Measurements from ENCODE around the gene SLC48A1. TPM values are rescaled to one million over a fixed set of nuclear protein-coding genes. Genes with fewer than 3 reads are reported as not detected.
A peak's percentile ranks its signal among the peaks of the same experiment; 100 is the strongest.
"Not testable (repeated sequence)": the region's sequence is repeated elsewhere in the genome, so short reads cannot be mapped to it uniquely, and the experiment has no call there.

Gene SLC48A1
- total RNA-seq, 3 donors from 2014 or later (not counting 1 experiment from before 2014, with no cell fraction given), result 2.0 to 4.4 (median 3.4) TPM

DNA sequence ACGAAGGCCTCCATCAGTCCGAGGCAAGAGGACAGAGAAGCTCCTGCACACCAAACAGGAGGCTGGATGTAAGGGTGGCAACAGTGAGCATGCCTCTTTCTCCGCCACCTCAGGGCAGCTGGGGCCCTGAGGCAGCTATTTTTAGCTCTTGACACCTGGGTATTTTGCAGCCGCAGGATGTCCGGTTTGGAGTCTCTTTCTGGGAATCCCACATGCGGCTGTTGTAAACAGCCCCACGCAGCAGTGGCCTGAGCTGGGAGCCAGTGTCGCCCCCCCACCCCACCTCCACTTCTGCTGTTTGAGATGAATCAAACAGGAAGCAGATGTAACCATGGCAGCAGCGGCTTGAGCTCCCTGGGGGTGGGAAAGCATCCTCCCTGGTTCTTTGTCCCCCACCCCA is 35.0 kb downstream of the SLC48A1 start:
- no peaks in the 10 kb centered on the region for H3K36me3 Mint-ChIP-seq
- WGBS (ENCODE audit: insufficient coverage), result 0% methylated on average over 9 of the region's 9 CpGs
- Histone ChIP-seq H3K27ac (ENCODE audit: low read length) (peak overlapping the region; percentile 87), H3K27me3 (ENCODE audit: control insufficient read depth, insufficient read depth, low read length) (no peaks in the 10 kb centered on the region), H3K9me3 (ENCODE audit: control insufficient read depth, insufficient read depth, low read length) (no peaks in the 10 kb centered on the region), H3K36me3 (ENCODE audit: control insufficient read depth, insufficient read depth, low read length) (peaks cover 6% of the 10 kb centered on the region), H3K4me3 (ENCODE audit: low read length) (peak overlapping the region; percentile 3), H3K4me1 (ENCODE audit: control insufficient read depth, insufficient read depth, low read length) (peaks cover 97% of the 10 kb centered on the region)
- ATAC-seq, result peak; percentile 50 to 65 (median 64)
- H3K27me3 Mint-ChIP-seq (ENCODE audit: low read depth in 2 of 2), result no peaks in the 10 kb centered on the region
- H3K4me1 Mint-ChIP-seq, result peaks cover 88 to 95% of the 10 kb centered on the region in 2 donors
- peak overlapping the region; percentile 78 for H3K4me3 Mint-ChIP-seq
- TF ChIP-seq CTCF (IDR thresholded peaks at IDR 0.05), result no peak
- DNase-seq, result peak; percentile 73 to 85
- intact Hi-C loops (cut with micrococcal nuclease), result no loop called here
- peak overlapping the region; percentile 91 to 92 for H3K27ac Mint-ChIP-seq
- H3K9me3 Mint-ChIP-seq, result no peaks in the 10 kb centered on the region

DNA sequence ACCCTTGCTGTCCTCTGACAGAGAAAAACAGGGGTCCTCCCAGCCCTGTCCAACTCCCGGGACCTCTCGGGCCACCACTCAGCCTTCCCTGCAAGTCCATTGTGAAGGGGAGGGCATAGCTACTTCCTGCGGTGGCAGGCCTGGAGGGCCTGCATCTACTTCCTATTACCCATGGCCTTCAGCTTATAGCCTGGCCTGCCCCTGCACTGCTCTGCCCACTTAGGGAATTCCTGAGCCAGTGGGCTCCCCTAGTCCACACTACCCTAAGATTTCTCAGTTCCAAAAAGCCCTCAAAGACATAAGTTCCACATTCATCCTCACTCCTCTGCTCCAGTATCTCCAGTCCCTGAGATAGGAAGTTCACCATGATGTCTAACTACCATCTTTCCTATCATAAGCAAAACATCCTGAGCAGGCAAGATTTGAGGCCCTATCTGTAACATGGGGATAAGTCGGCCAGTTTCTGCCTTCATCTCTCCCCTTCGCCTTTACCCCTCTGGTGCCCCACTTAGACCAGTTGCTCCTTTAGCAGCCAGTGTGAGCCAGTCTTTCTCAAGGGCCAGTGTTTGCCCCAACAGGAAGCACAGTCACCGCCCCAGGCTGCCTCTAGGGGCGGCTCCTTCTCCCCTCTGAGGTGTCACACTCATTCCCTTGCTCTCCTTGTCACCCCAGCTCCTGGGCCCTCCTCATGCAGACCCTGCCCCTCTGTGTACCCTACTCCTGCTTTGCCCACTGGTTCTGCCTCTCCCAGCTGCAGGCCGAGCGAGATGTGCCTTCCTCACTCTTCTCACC is 35.7 kb downstream of the SLC48A1 start:
- TF ChIP-seq CTCF (IDR thresholded peaks at IDR 0.05), result peak; percentile 27
- Histone ChIP-seq H3K9me3 (ENCODE audit: control insufficient read depth, insufficient read depth, low read length) (no peaks in the 10 kb centered on the region), H3K27me3 (ENCODE audit: control insufficient read depth, insufficient read depth, low read length) (no peaks in the 10 kb centered on the region), H3K36me3 (ENCODE audit: control insufficient read depth, insufficient read depth, low read length) (peaks cover 6% of the 10 kb centered on the region), H3K4me3 (ENCODE audit: low read length) (peak overlapping the region; percentile 3), H3K4me1 (ENCODE audit: control insufficient read depth, insufficient read depth, low read length) (peaks cover 97% of the 10 kb centered on the region), H3K27ac (ENCODE audit: low read length) (peak overlapping the region; percentile 87)
- H3K27me3 Mint-ChIP-seq (ENCODE audit: low read depth in 2 of 2), result no peaks in the 10 kb centered on the region
- intact Hi-C loops (cut with micrococcal nuclease), result no loop called here
- DNase-seq (peak; percentile 60 to 69), ATAC-seq (peak; percentile 29 to 57 (median 39))
- peak overlapping the region; percentile 91 to 92 for H3K27ac Mint-ChIP-seq
- H3K36me3 Mint-ChIP-seq, result no peaks in the 10 kb centered on the region
- H3K9me3 Mint-ChIP-seq, result no peaks in the 10 kb centered on the region
- 12% methylated on average over 9 of the region's 9 CpGs for WGBS (ENCODE audit: insufficient coverage)
- H3K4me1 Mint-ChIP-seq, result peaks cover 88 to 95% of the 10 kb centered on the region in 2 donors
- H3K4me3 Mint-ChIP-seq, result peak overlapping the region; percentile 78

- H3K4me1 ChIP-seq (ENCODE audit: control insufficient read depth, insufficient read depth, low read length), result peaks cover 97% of the 10 kb centered on the region
- H3K27me3 ChIP-seq (ENCODE audit: control insufficient read depth, insufficient read depth, low read length); H3K4me3 ChIP-seq (ENCODE audit: low read length); H3K9me3 Mint-ChIP-seq; H3K36me3 Mint-ChIP-seq; ATAC-seq; intact Hi-C loops (cut with micrococcal nuclease); H3K27me3 Mint-ChIP-seq (ENCODE audit: low read depth in 2 of 2); H3K9me3 ChIP-seq (ENCODE audit: control insufficient read depth, insufficient read depth, low read length); DNase-seq; H3K36me3 ChIP-seq (ENCODE audit: control insufficient read depth, insufficient read depth, low read length): not testable (repeated sequence)
- Mint-ChIP-seq H3K4me1 (peaks cover 88 to 95% of the 10 kb centered on the region in 2 donors), H3K27ac (peak overlapping the region; percentile 91 to 92), H3K4me3 (peak overlapping the region; percentile 37)
- peak overlapping the region; percentile 87 for H3K27ac ChIP-seq (ENCODE audit: low read length)
- 86% methylated on average over 8 of the region's 9 CpGs for WGBS (ENCODE audit: insufficient coverage)
These were observed 36.5 kb downstream of the SLC48A1 start for GRCh38 chr12:47809518-47809917.

DNA sequence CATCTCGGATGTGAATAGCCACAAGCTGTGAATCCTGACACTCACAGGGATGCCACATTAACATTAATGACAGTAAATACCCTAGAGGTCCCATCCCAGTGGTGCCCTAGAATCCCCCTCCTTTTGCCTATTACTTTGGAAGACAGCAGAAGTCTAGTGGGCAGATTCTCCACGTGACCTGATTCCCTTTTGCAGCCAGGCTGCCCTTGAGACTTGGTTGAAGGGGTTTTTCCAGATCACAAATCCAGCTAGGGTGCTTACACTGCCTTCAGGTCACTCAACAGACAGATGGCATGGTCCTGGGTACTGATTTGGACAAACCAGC is 38.0 kb downstream of the SLC48A1 start:
- H3K27ac ChIP-seq (ENCODE audit: low read length), result peak overlapping the region; percentile 87
- no peaks in the 10 kb centered on the region for H3K27me3 ChIP-seq (ENCODE audit: control insufficient read depth, insufficient read depth, low read length)
- H3K27me3 Mint-ChIP-seq (ENCODE audit: low read depth in 2 of 2), result no peaks in the 10 kb centered on the region
- 15% methylated on average over 2 of the region's 2 CpGs for WGBS (ENCODE audit: insufficient coverage)
- ATAC-seq, result no peak
- no peaks in the 10 kb centered on the region for H3K9me3 Mint-ChIP-seq
- peak overlapping the region; percentile 90 for H3K4me3 Mint-ChIP-seq
- peaks cover 3% of the 10 kb centered on the region for H3K36me3 ChIP-seq (ENCODE audit: control insufficient read depth, insufficient read depth, low read length)
- DNase-seq, result peak in 1 of 2 donors; percentile 40
- H3K27ac Mint-ChIP-seq, result peak overlapping the region; percentile 91 to 92
- peaks cover 81 to 92% of the 10 kb centered on the region in 2 donors for H3K4me1 Mint-ChIP-seq
- H3K4me1 ChIP-seq (ENCODE audit: control insufficient read depth, insufficient read depth, low read length), result peaks cover 98% of the 10 kb centered on the region
- no peak overlapping the region for H3K4me3 ChIP-seq (ENCODE audit: low read length)
- no peaks in the 10 kb centered on the region for H3K36me3 Mint-ChIP-seq
- no peaks in the 10 kb centered on the region for H3K9me3 ChIP-seq (ENCODE audit: control insufficient read depth, insufficient read depth, low read length)
- TF ChIP-seq CTCF (IDR thresholded peaks at IDR 0.05), result no peak
- intact Hi-C loops (cut with micrococcal nuclease), result loop anchor here (5.0 to 10.0 kb wide), 4 partner anchors 296 to 1594 kb away; partner anchors contain the start of gene SENP1
